GM12892 (cell line): ENCODE measurements around the gene TMEM235. TPM values are rescaled to one million over a fixed set of nuclear protein-coding genes. Genes with fewer than 3 reads are reported as not detected.

ENCODE experiments used
- DNase-seq: peaks from one replicate; pipeline ENCODE4 v3.0.0; 2011; ENCODE audit not compliant: insufficient read length
- FAIRE-seq: peaks from 2 replicates; lab custom pipeline; 2011; peaks lifted over from hg19 to GRCh38; lab: Jason Lieb, UNC
- POLR2A ChIP-seq: IDR thresholded peaks from 2 replicates; pipeline ENCODE4 v1.6.1; 2011; ENCODE audit warnings: low read depth, low read length, control low read depth
- POLR2AphosphoS5 ChIP-seq: IDR thresholded peaks from 2 replicates; pipeline ENCODE4 v1.6.1; 2011; ENCODE audit warnings: low read depth, low read length, control low read depth
- TAF1 ChIP-seq: IDR thresholded peaks from 2 replicates; pipeline ENCODE4 v1.6.1; 2011; ENCODE audit warnings: low read depth, mild to moderate bottlenecking, control low read depth, low read length, borderline replicate concordance
- polyA plus RNA-seq: library from polyadenylated mRNA; unstranded; fragments of >200 nt; gene quantifications from one replicate; pipeline ENCODE4 v1.2.1, GENCODE V29; 2012; ENCODE audit warnings: missing spikeins, inconsistent platforms; ENCODE audit not compliant: missing spikeins

Gene TMEM235
- polyA plus RNA-seq: not detected

DNA sequence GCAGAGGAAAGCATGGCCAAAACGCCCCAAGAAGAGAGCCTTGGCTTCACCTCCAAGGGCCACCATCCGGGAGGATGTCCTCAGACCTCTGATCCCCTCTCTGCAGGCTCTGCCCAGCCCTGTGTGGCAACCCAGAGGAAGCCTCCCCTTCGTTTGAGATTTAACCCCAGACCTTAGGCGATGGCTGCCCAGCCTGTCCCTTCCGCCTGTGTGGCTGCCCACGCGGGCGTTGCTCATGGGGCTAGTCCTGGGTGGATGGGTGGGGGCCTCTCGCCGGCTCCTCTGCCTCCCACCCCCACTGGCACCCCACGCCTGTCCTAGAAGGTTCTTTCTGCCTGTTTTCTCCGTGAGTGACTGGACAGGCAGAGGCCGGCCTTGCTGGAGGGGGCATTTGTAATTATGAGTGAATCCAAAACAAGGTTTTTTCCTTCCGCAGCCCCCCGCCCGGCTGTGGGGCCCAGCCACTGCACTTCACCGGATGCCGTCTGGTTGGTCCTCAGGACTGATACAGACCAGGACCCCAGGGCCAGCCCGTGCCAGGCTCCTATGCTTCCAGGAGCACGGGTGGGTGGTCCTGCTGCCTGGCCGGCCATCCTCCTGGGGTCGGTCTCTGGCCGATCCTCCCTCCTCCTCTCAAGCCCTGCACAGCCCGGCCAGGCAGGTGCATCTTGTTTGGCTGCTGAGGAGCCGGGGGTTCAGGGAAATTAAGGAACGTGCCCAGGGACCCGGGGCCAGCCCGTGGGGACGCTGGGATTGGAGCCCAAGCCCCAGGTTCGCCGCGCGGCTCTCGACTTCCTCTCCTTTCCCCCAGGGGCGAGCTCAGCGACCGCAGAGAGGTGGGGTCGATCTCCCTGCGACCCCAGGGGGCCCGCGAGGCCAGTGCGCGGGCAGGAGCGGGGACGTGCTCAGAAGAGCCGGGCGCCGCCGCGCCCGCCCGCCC is at the start of gene TMEM235:
Gene TMEM235, plus strand, starts transcription at position 636 of the 940 bp plus-strand sequence. CDS start 393 bp downstream, outside the sequence.
- FAIRE-seq: no peak
- TF ChIP-seq TAF1: no peak
- TF ChIP-seq POLR2A: no peak
- no peak for TF ChIP-seq POLR2AphosphoS5
- no peak for DNase-seq

DNA sequence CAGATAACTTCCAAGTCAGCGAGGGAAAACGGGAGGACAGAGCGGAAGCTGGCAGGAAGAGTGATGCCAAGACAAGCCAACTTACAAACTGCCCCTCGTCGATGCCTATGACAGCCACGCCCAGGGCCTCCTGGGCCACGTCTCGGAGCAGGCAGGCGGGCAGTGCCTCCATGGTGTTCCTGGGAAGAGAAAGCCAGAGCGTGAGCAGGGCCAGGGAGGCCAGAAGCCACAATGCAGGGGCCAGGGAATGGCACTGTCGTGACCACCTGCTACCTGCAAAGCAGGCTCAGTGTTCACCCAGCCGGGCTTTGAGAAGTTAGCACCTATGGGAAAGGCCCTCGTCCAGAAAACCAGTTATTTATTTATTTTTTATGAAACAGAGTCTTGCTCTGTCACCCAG is 48.9 kb upstream of the TMEM235 start:
- no peak for TF ChIP-seq POLR2A
- no peak for TF ChIP-seq TAF1
- no peak for TF ChIP-seq POLR2AphosphoS5
- DNase-seq (no peak), FAIRE-seq (no peak)

DNA sequence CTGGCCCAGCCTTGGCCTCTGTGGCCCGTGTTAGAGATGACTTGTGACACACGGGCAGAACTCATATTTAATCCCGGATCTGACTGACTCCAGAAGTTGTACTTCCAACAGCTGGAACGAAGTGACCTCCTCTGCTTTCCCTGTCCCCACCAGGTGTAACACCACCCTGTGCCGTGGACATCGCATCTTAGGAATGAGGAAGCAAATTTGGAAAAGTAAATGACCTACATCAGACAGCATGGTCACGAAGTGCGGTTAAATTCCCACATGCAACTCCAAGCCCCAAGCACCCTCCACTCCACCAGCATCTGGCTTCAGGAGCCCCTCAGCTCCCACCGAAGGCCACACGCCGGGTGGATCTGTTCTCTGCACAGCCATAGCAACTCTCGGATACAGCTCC is 47.5 kb upstream of the TMEM235 start:
- no peak for FAIRE-seq
- no peak for DNase-seq
- TF ChIP-seq TAF1 (no peak), POLR2AphosphoS5 (no peak), POLR2A (no peak)

DNA sequence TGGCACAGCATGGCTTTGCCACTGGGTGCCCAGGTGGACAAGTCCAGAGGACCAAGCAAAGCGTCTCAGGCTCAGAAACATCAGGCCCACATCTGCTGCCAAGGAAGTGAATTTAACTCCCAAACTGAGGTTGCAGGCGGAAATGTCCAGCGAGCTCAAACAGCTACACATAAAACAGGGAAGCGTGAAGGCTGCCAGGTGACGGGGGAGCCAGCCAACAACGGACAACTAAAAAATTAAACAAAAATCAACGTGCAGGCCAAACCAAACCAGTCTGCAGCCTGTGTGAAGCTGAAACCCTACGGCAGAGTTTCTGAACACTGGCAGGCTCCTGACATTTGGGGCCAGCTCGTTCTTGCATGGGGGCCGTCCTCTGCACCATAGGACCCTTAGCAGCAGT is 47.1 kb upstream of the TMEM235 start:
- DNase-seq (no peak), FAIRE-seq (no peak)
- TF ChIP-seq TAF1: no peak
- no peak for TF ChIP-seq POLR2A
- no peak for TF ChIP-seq POLR2AphosphoS5

DNA sequence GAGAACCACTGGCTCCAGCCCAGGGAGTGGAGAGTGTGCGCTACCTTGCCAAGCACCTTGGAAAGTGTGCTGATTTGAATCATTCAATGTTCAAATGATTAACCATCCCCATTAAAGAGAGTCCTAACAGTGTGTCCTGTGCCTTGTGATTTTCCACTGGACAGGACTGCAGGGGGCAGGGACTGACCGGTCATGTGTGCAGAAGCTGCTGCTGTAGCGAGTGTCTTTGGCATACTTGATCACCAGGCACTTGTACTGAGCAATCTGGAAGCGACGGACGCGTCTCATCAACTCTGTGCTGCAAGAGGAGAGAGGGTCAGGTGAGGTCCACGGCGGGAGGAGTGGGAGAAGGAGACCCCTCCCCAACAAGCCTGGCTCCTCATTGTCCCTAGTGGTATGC is 46.6 kb upstream of the TMEM235 start:
- DNase-seq (no peak), FAIRE-seq (no peak)
- no peak for TF ChIP-seq TAF1
- TF ChIP-seq POLR2A: no peak
- no peak for TF ChIP-seq POLR2AphosphoS5

DNA sequence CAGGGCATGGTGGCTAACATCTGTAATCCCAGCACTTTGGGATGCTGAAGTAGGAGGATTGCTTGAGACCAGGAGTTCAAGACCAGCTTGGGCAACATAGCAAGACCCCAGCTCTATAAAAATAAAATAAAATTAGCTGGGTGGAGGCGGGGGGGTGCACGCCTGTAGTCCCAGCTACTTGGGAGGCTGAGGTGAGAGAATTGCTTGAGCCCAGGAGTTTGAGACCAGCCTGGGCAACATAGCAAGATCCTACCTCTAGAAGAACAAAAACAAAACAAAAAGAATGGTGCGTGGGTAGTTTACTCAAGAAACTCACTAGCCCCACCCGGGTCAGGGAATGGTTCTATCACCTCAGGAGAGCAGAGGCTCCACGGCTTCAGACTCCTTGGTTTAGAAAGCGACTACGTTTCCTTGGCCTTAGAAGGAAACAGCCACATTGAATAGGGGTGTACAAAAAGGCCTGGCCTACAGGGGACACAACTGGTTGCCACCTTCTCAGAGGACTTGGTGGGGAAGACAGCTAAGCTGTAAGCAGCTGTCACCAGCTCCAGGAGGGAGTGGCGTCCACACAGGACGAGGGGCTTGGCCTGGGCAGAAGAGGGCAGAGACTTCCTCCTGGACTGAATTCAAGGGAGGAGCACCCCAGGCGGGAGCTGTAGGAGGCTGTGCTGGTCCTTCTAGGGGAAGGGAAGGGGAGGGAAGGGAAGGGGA is 45.3 kb upstream of the TMEM235 start:
- TF ChIP-seq POLR2AphosphoS5: no peak
- TF ChIP-seq POLR2A: no peak
- FAIRE-seq (no peak), DNase-seq (no peak)

DNA sequence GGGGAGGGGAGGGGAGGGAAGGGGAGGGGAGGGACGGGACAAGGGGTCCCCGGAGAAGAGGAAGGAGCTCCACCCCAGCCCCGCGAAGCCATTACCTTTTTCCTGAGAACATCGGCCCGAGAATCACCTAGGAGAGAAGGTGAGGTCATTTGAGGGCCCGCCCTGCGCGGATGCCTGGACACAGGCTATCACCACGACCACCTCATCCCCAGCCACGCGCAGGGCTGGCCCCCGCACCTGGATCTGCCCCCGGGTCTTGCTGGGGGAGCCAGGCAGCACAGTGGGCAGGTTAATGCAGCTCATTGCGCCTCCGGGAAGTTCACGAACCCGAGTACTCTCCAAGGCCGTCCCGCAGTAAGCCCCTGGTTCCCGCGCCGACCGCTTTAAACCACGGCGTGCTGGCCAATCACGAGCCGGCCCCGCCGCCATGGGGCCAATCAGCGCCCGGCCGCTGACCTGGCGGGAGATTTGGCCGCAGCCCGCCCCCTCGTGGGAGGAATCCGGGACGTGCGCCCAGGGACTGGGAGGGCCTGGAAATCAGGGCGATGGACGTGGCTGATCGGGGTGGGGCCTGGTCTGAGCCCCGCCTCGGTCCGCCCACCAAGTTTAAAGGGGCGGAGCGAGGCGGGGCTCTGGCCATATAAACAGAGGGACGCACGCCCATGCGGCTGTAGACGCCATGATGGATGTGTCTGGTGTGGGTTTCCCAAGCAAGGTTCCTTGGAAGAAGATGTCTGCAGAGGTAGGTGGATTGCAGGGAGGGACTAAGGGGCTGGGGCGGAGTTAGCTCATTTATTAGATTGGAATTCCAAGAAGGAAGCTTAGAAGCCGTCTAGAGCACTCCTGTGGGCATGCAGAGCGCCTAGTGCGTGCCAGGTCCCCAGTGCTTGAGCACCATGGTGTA is 44.5 kb upstream of the TMEM235 start, which contains the start of the genes AFMID and TK1:
Gene AFMID, plus strand, starts transcription at position 671 of the 904 bp plus-strand sequence. Its CDS starts 9 bp downstream, at position 680.
Gene TK1, minus strand, starts transcription at position 361 of the 904 bp plus-strand sequence. Its CDS starts 58 bp downstream, at position 303.
- FAIRE-seq (peak; percentile 98), DNase-seq (peak; percentile 99)
- peak; percentile 18; the same call in 1 of the 2 replicates for TF ChIP-seq TAF1
- TF ChIP-seq POLR2A: peak; percentile 96
- TF ChIP-seq POLR2AphosphoS5: peak; percentile 96

DNA sequence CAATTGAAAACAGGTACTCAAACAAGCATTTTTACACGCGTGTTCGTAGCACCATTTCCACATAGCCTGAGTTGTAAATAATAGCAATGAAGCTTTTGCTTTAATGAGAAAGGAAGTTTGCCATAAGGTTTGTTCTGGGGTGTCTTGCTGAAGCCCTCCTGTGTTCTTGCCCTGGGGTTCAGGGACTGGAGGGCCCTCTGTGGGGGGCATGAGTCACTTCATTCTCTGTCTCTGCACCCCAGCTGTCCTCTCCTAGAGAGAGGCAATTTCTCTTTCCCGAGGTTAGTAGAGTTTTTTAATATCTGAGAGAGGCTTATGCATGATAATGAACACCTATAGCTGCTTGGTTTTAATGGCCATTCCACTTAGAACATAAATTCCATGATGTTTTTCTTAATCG is 34.7 kb upstream of the TMEM235 start:
- DNase-seq (no peak), FAIRE-seq (no peak)
- TF ChIP-seq POLR2A (no peak), TAF1 (no peak), POLR2AphosphoS5 (no peak)

DNA sequence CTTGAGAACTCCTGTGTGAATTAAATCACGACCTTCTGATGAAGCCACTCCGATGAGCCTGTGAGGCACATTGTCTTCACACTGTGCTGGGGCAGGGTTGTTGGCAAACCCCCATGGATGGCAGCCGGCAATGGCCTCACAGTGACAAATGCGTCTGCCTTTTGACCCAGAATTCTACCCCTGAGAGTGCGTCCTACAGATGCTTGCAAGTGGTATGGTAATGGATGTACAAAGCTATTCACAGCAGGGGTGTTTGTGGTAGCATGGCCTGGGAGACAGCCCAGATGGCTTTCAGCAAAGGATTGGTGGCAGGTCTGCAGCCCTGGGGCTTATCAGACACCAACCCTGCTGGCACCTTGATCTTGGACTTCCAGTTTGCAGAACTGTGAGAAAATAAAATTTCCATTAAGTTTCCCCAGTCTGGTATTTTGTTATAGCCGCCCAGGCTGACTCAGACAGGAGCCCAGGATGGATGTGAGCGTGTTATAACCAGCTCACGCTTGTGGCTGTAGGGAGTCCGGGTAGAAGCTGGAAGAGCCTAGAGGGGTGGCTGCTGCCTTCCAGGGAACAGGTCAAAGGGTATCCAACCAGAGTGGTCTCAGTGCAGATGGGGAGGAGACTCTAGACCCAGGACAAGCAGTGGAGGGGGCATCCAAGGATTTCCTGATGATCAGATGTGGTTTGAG is 34.1 kb upstream of the TMEM235 start:
- FAIRE-seq: no peak
- TF ChIP-seq POLR2AphosphoS5: no peak
- TF ChIP-seq TAF1: no peak
- no peak for TF ChIP-seq POLR2A
- no peak for DNase-seq

DNA sequence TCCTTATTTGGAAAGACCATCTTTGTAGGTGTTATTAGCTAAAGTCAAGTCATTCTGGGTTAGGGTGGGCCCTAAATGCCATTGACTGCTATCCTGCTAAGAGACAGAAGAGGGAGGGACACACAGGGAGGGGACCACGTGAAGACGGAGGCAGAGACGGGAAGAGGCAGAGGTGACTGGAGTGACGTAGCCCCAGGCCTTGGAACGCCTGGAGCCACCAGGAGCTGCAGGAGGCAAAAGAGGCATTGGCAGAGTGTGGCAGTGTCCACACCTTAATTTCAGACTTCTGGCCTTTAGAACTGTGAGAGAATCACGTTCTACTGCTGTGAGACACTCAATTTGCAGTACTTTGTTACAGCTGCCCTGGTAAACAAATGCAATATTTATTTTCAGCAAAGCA is 31.0 kb upstream of the TMEM235 start:
- no peak for DNase-seq
- no peak for TF ChIP-seq TAF1
- no peak for TF ChIP-seq POLR2A
- TF ChIP-seq POLR2AphosphoS5: no peak
- no peak for FAIRE-seq
